ENCODE measurements around the gene TCF4. TPM values are rescaled to one million over a fixed set of nuclear protein-coding genes. Genes with fewer than 3 reads are reported as not detected.
A peak's percentile ranks its signal among the peaks of the same experiment; 100 is the strongest.

Gene TCF4
- total RNA-seq, 1 donor from 2014 or later: 69.9 TPM

- intact Hi-C loops (cut with DNase I): no loop called here
- no peak for DNase-seq (ENCODE audit: low spot score)
Measured at GRCh38 chr18:55351241-55351691, 236.7 kb downstream of the TCF4 start.

GRCh38 chr18:55349685-55350084 lies 238.3 kb downstream of the TCF4 start:
- no peak for DNase-seq (ENCODE audit: low spot score)
- intact Hi-C loops (cut with DNase I): loop anchor here (10.0 kb wide), 1 partner anchor 515 kb away; no protein-coding TSS in a partner anchor

GRCh38 chr18:55346961-55347740 lies 240.8 kb downstream of the TCF4 start:
- no peak for DNase-seq (ENCODE audit: low spot score)
- intact Hi-C loops (cut with DNase I): loop anchor here (10.0 kb wide), 1 partner anchor 518 kb away; no protein-coding TSS in a partner anchor

GRCh38 chr18:55346387-55346786 lies 241.6 kb downstream of the TCF4 start:
- no peak for DNase-seq (ENCODE audit: low spot score)
- intact Hi-C loops (cut with DNase I): loop anchor here (10.0 kb wide), 1 partner anchor 518 kb away; no protein-coding TSS in a partner anchor

GRCh38 chr18:55345103-55345950 lies 242.7 kb downstream of the TCF4 start:
- intact Hi-C loops (cut with DNase I): loop anchor here (10.0 kb wide), 1 partner anchor 519 kb away; no protein-coding TSS in a partner anchor
- DNase-seq (ENCODE audit: low spot score): no peak

GRCh38 chr18:55343396-55344073 lies 244.5 kb downstream of the TCF4 start:
- intact Hi-C loops (cut with DNase I): loop anchor here (5.0 to 10.0 kb wide), 2 partner anchors 439 to 521 kb away; no protein-coding TSS in a partner anchor
- DNase-seq (ENCODE audit: low spot score): no peak

GRCh38 chr18:55340998-55341397 lies 247.0 kb downstream of the TCF4 start:
- no peak for DNase-seq (ENCODE audit: low spot score)
- intact Hi-C loops (cut with DNase I): loop anchor here (5.0 to 10.0 kb wide), 2 partner anchors 441 to 524 kb away; no protein-coding TSS in a partner anchor

- no peak for DNase-seq (ENCODE audit: low spot score)
- intact Hi-C loops (cut with DNase I): loop anchor here (5.0 to 10.0 kb wide), 3 partner anchors 247 to 525 kb away; partner anchors contain the start of gene TCF4
Measured at GRCh38 chr18:55339990-55340389, 248.0 kb downstream of the TCF4 start.

- intact Hi-C loops (cut with DNase I): loop anchor here (5.0 kb wide), 1 partner anchor 248 kb away; the partner anchor contains the start of gene TCF4
- no peak for DNase-seq (ENCODE audit: low spot score)
Measured at GRCh38 chr18:55338978-55339650, 248.9 kb downstream of the TCF4 start.

GRCh38 chr18:55337908-55338521 lies 250.0 kb downstream of the TCF4 start:
- DNase-seq (ENCODE audit: low spot score): no peak
- intact Hi-C loops (cut with DNase I): loop anchor here (5.0 kb wide), 1 partner anchor 249 kb away; the partner anchor contains the start of gene TCF4

GRCh38 chr18:55337138-55337537 lies 250.9 kb downstream of the TCF4 start:
- no peak for DNase-seq (ENCODE audit: low spot score)

GRCh38 chr18:55336438-55337100 lies 251.4 kb downstream of the TCF4 start:
- no peak for DNase-seq (ENCODE audit: low spot score)
- intact Hi-C loops (cut with DNase I): loop anchor here (5.0 kb wide), 1 partner anchor 251 kb away; the partner anchor contains the start of gene TCF4

More at GRCh38 chr18:55337138-55337537, 250.9 kb downstream of the TCF4 start:
- intact Hi-C loops (cut with DNase I): loop anchor here (5.0 kb wide), 1 partner anchor 250 kb away; the partner anchor contains the start of gene TCF4

GRCh38 chr18:55334875-55335274 lies 253.1 kb downstream of the TCF4 start:
- peak; percentile 77 for DNase-seq (ENCODE audit: low spot score)
- intact Hi-C loops (cut with DNase I): loop anchor here (5.0 kb wide), 1 partner anchor 252 kb away; the partner anchor contains the start of gene TCF4

- intact Hi-C loops (cut with DNase I): no loop called here
Measured at GRCh38 chr18:55331301-55331700, 256.7 kb downstream of the TCF4 start.

GRCh38 chr18:55328301-55328700 lies 259.7 kb downstream of the TCF4 start:
- intact Hi-C loops (cut with DNase I): loop anchor here (10.0 kb wide), 3 partner anchors 176 to 446 kb away; no protein-coding TSS in a partner anchor
- DNase-seq (ENCODE audit: low spot score): no peak

More at GRCh38 chr18:55331301-55331700, 256.7 kb downstream of the TCF4 start:
- DNase-seq (ENCODE audit: low spot score): no peak

- intact Hi-C loops (cut with DNase I): loop anchor here (10.0 kb wide), 3 partner anchors 177 to 447 kb away; no protein-coding TSS in a partner anchor
- no peak for DNase-seq (ENCODE audit: low spot score)
Measured at GRCh38 chr18:55327454-55327853, 260.5 kb downstream of the TCF4 start.

GRCh38 chr18:55326134-55326533 lies 261.9 kb downstream of the TCF4 start:
- intact Hi-C loops (cut with DNase I): loop anchor here (10.0 kb wide), 3 partner anchors 179 to 449 kb away; no protein-coding TSS in a partner anchor

More at GRCh38 chr18:55326134-55326533, 261.9 kb downstream of the TCF4 start:
- DNase-seq (ENCODE audit: low spot score): no peak

Data from cardiac septum (tissue), 1 donor.